HepG2 (cell line): ENCODE data around the gene MORN1. TPM values are rescaled to one million over a fixed set of nuclear protein-coding genes. Genes with fewer than 3 reads are reported as not detected.

ENCODE experiments used
- CCDC6 ChIP-seq: sonication (generic); formaldehyde crosslinking; IDR thresholded peaks from 2 replicates; pipeline ENCODE4 v1.8.1; 2022; ENCODE audit warnings: mild to moderate bottlenecking, missing genetic modification reagents, moderate library complexity
- HIVEP1 ChIP-seq: sonication (generic); formaldehyde crosslinking; IDR thresholded peaks from 2 replicates; pipeline ENCODE4 v1.4.0; 2020; ENCODE audit warnings: mild to moderate bottlenecking, missing genetic modification reagents
- KLF15 ChIP-seq: sonication (generic); formaldehyde crosslinking; IDR thresholded peaks from 2 replicates; pipeline ENCODE4 v1.8.1; 2023; ENCODE audit warnings: borderline replicate concordance, mild to moderate bottlenecking, inconsistent platforms, missing genetic modification reagents, mixed read lengths
- KLF6 ChIP-seq: IDR thresholded peaks from 2 replicates; pipeline ENCODE4 v1.8.0; 2016; ENCODE audit warnings: missing biosample characterization, missing genetic modification reagents
- MIER3 ChIP-seq: IDR thresholded peaks from 2 replicates; pipeline ENCODE4 v1.6.1; 2016; ENCODE audit warnings: missing compliant biosample characterization, borderline replicate concordance
- MTA3 ChIP-seq: sonication (generic); formaldehyde crosslinking; IDR thresholded peaks from 2 replicates; pipeline ENCODE4 v1.4.0; 2020; ENCODE audit warnings: missing genetic modification reagents
- TOPORS ChIP-seq: sonication (generic); formaldehyde crosslinking; IDR thresholded peaks from 2 replicates; pipeline ENCODE4 v1.8.0; 2023; ENCODE audit warnings: mild to moderate bottlenecking, missing genetic modification reagents
- ZFP36L1 ChIP-seq: sonication (generic); formaldehyde crosslinking; IDR thresholded peaks from 2 replicates; pipeline ENCODE4 v1.8.0; 2022; ENCODE audit warnings: mild to moderate bottlenecking, missing genetic modification reagents, moderate library complexity
- ZKSCAN1 ChIP-seq: fragments of 150-350 bp; IDR thresholded peaks from 2 replicates; pipeline ENCODE4 v1.6.1; 2014; ENCODE audit warnings: low read length
- ZNF224 ChIP-seq: sonication (generic); formaldehyde crosslinking; IDR thresholded peaks from 2 replicates; pipeline ENCODE4 v1.5.0; 2020; ENCODE audit warnings: mild to moderate bottlenecking, missing genetic modification reagents
- ZNF256 ChIP-seq: sonication (generic); formaldehyde crosslinking; conservative IDR thresholded peaks from 2 replicates; pipeline ENCODE4 v1.4.0; 2020; ENCODE audit warnings: missing genetic modification reagents
- ZNF260 ChIP-seq: sonication (generic); formaldehyde crosslinking; IDR thresholded peaks from 2 replicates; pipeline ENCODE4 v1.4.0; 2020; ENCODE audit warnings: missing genetic modification reagents, low read depth, mild to moderate bottlenecking, borderline replicate concordance
- ZNF383 ChIP-seq: sonication (generic); formaldehyde crosslinking; IDR thresholded peaks from 2 replicates; pipeline ENCODE4 v1.4.0; 2020; ENCODE audit warnings: missing genetic modification reagents, mild to moderate bottlenecking, borderline replicate concordance
- polyA plus RNA-seq, 8 experiments: library from polyadenylated mRNA; depleted of rRNA in 3 of 8; stranded (reverse) in 7 of 8; unstranded in 1 of 8; fragments of >200 nt; fragmentation: Illumina TruSeq in 4 of 8; extraction: Trizol in 4 of 8; gene quantifications; 2 replicates each; pipeline versions ENCODE4 v1.2.1 to v1.2.3, GENCODE V29; 2011 to 2016; ENCODE audit warnings: low read depth in 4 of 8, missing spikeins in 1 of 8, mixed read lengths in 1 of 8; ENCODE audit not compliant: insufficient read depth in 1 of 8
- total RNA-seq, 5 experiments: library from RNA; depleted of rRNA; stranded (reverse); fragments of >200 nt; fragmentation: Illumina TruSeq; extraction: Trizol; gene quantifications; 2 replicates each; pipeline ENCODE4 v1.2.3, GENCODE V29; 2016; ENCODE audit warnings: low read depth in 1 of 5
- TF ChIP-seq, protein P1 (sequence below): sonication (generic); formaldehyde crosslinking; IDR thresholded peaks from 2 replicates; pipeline ENCODE4 v1.8.0; 2022; ENCODE audit warnings: missing genetic modification reagents, mild to moderate bottlenecking, borderline replicate concordance
- TF ChIP-seq, protein P2 (sequence below): conservative IDR thresholded peaks from 2 replicates; pipeline ENCODE4 v1.6.1; 2018; ENCODE audit warnings: missing genetic modification reagents
- TF ChIP-seq, protein P3 (sequence below): IDR thresholded peaks from 2 replicates; pipeline ENCODE4 v1.6.1; 2016; ENCODE audit warnings: missing genetic modification reagents, missing compliant biosample characterization
- TF ChIP-seq, protein P4 (sequence below): sonication (generic); formaldehyde crosslinking; IDR thresholded peaks from 2 replicates; pipeline ENCODE4 v1.4.0; 2020; ENCODE audit warnings: missing genetic modification reagents
- TF ChIP-seq, protein P5 (sequence below): sonication (generic); formaldehyde crosslinking; IDR thresholded peaks from 2 replicates; pipeline ENCODE4 v1.4.0; 2020; ENCODE audit warnings: mild to moderate bottlenecking, missing genetic modification reagents
- TF ChIP-seq, protein P6 (sequence below): sonication (generic); formaldehyde crosslinking; IDR thresholded peaks from 2 replicates; pipeline ENCODE4 v1.4.0; 2020; ENCODE audit warnings: missing genetic modification reagents
- TF ChIP-seq, protein P7 (sequence below): sonication (generic); formaldehyde crosslinking; IDR thresholded peaks from 2 replicates; pipeline ENCODE4 v1.8.1; 2023; ENCODE audit warnings: mild to moderate bottlenecking, missing genetic modification reagents, borderline replicate concordance
- TF ChIP-seq, protein P8 (sequence below): sonication (generic); formaldehyde crosslinking; IDR thresholded peaks from 2 replicates; pipeline ENCODE4 v1.8.1; 2023; ENCODE audit warnings: mild to moderate bottlenecking, missing genetic modification reagents

Gene MORN1
- total and polyA plus RNA-seq, 2 of the 13 experiments (the other 11 are each of a cell fraction or from before 2014, with no cell fraction given), result 3.1 to 6.5 TPM

DNA sequence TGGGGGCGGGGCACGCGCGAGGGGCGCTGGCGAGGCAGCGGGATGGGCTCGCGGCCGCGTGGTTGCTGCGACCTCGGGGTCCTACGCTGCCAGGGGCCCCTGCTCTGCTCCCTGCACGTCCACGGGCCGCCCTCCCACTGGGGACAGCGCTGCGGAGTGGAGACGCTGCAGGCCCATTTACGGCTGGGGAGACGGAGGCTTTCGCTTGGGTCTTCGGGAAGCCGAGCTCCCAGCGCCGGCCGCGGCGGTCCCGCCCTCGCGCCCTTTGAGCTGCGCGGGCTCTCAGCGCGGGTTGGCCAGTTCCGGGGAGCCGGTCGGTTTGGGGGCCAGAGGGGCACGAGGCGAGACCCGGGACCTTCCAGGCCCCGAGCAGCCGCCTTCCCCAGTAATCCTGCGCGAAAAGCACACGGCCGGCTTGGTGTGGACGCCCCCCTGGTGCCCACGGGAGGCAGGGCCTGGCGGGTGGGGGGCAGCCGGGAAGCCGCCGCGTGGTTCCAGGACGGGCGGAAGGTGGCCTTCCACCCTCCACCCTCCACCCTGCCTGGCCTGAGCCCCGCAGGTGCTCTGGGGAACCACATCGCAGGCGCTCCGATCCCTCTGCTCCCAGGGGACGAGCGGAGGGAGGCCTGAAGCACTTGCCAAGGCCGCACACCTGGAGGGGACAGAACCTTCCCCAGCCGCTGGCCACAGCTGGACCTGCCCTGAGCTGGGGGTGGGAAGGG lies 21.6 kb upstream of the MORN1 start (continued):
- TF ChIP-seq, protein P1, sequence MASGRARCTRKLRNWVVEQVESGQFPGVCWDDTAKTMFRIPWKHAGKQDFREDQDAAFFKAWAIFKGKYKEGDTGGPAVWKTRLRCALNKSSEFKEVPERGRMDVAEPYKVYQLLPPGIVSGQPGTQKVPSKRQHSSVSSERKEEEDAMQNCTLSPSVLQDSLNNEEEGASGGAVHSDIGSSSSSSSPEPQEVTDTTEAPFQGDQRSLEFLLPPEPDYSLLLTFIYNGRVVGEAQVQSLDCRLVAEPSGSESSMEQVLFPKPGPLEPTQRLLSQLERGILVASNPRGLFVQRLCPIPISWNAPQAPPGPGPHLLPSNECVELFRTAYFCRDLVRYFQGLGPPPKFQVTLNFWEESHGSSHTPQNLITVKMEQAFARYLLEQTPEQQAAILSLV, result peak; percentile 87; the same call in 1 of the 2 replicates
- TF ChIP-seq, protein P2, sequence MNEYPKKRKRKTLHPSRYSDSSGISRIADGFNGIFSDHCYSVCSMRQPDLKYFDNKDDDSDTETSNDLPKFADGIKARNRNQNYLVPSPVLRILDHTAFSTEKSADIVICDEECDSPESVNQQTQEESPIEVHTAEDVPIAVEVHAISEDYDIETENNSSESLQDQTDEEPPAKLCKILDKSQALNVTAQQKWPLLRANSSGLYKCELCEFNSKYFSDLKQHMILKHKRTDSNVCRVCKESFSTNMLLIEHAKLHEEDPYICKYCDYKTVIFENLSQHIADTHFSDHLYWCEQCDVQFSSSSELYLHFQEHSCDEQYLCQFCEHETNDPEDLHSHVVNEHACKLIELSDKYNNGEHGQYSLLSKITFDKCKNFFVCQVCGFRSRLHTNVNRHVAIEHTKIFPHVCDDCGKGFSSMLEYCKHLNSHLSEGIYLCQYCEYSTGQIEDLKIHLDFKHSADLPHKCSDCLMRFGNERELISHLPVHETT (CRISPR knock-in tag), result no peak; the same call in 1 of the 2 replicates
- TF ChIP-seq, protein P3, sequence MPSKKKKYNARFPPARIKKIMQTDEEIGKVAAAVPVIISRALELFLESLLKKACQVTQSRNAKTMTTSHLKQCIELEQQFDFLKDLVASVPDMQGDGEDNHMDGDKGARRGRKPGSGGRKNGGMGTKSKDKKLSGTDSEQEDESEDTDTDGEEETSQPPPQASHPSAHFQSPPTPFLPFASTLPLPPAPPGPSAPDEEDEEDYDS (CRISPR knock-in tag), result no peak
- TF ChIP-seq, protein P4, sequence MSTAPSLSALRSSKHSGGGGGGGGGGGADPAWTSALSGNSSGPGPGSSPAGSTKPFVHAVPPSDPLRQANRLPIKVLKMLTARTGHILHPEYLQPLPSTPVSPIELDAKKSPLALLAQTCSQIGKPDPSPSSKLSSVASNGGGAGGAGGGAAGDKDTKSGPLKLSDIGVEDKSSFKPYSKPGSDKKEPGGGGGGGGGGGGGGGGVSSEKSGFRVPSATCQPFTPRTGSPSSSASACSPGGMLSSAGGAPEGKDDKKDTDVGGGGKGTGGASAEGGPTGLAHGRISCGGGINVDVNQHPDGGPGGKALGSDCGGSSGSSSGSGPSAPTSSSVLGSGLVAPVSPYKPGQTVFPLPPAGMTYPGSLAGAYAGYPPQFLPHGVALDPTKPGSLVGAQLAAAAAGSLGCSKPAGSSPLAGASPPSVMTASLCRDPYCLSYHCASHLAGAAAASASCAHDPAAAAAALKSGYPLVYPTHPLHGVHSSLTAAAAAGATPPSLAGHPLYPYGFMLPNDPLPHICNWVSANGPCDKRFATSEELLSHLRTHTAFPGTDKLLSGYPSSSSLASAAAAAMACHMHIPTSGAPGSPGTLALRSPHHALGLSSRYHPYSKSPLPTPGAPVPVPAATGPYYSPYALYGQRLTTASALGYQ (CRISPR knock-in tag), result 0 out of 2 replicates have a peak, but pooled peaks have one; percentile 57
- TF ChIP-seq, protein P5, sequence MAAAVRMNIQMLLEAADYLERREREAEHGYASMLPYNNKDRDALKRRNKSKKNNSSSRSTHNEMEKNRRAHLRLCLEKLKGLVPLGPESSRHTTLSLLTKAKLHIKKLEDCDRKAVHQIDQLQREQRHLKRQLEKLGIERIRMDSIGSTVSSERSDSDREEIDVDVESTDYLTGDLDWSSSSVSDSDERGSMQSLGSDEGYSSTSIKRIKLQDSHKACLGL (CRISPR knock-in tag), result peak; percentile 75; the same call in 1 of the 2 replicates
- TF ChIP-seq, protein P6, sequence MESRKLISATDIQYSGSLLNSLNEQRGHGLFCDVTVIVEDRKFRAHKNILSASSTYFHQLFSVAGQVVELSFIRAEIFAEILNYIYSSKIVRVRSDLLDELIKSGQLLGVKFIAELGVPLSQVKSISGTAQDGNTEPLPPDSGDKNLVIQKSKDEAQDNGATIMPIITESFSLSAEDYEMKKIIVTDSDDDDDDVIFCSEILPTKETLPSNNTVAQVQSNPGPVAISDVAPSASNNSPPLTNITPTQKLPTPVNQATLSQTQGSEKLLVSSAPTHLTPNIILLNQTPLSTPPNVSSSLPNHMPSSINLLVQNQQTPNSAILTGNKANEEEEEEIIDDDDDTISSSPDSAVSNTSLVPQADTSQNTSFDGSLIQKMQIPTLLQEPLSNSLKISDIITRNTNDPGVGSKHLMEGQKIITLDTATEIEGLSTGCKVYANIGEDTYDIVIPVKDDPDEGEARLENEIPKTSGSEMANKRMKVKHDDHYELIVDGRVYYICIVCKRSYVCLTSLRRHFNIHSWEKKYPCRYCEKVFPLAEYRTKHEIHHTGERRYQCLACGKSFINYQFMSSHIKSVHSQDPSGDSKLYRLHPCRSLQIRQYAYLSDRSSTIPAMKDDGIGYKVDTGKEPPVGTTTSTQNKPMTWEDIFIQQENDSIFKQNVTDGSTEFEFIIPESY (CRISPR knock-in tag), result no peak
- TF ChIP-seq ZNF383 (CRISPR knock-in tag), result no peak
- no peak for TF ChIP-seq HIVEP1 (CRISPR knock-in tag)
- no peak for TF ChIP-seq KLF6 (CRISPR knock-in tag)
- TF ChIP-seq, protein P7, sequence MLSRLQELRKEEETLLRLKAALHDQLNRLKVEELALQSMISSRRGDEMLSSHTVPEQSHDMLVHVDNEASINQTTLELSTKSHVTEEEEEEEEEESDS (CRISPR knock-in tag), result no peak
- TF ChIP-seq ZNF260, result no peak
- TF ChIP-seq, protein P8, sequence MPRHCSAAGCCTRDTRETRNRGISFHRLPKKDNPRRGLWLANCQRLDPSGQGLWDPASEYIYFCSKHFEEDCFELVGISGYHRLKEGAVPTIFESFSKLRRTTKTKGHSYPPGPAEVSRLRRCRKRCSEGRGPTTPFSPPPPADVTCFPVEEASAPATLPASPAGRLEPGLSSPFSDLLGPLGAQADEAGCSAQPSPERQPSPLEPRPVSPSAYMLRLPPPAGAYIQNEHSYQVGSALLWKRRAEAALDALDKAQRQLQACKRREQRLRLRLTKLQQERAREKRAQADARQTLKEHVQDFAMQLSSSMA (CRISPR knock-in tag), result peak; percentile 84; the same call in 1 of the 2 replicates
- TF ChIP-seq ZNF224 (CRISPR knock-in tag), result 0 out of 2 replicates have a peak, but pooled peaks have one; percentile 44
- TF ChIP-seq KLF15, result peak; percentile 16; the same call in 1 of the 2 replicates
- 0 out of 2 replicates have a peak, but pooled peaks have one; percentile 18 for TF ChIP-seq ZNF256 (CRISPR knock-in tag)
- peak; percentile 81 for TF ChIP-seq ZFP36L1 (CRISPR knock-in tag)
- TF ChIP-seq MTA3 (CRISPR knock-in tag), result no peak
- no peak for TF ChIP-seq MIER3 (CRISPR knock-in tag)
- no peak for TF ChIP-seq TOPORS (CRISPR knock-in tag)
- TF ChIP-seq ZKSCAN1, result no peak
- peak; percentile 91; the same call in 1 of the 2 replicates for TF ChIP-seq CCDC6 (CRISPR knock-in tag)
